GM11168 (cell line): ENCODE results near the gene CD47.

Experiments used
- in situ Hi-C: fragments of 300-500 bp; cut with MboI; formaldehyde crosslinking; loops from one replicate; pipeline ENCODE4 v1.12.0; 2022; ENCODE audit warnings: low sequenced_read_pairs; ENCODE audit not compliant: unreplicated experiment

Gene CD47

DNA sequence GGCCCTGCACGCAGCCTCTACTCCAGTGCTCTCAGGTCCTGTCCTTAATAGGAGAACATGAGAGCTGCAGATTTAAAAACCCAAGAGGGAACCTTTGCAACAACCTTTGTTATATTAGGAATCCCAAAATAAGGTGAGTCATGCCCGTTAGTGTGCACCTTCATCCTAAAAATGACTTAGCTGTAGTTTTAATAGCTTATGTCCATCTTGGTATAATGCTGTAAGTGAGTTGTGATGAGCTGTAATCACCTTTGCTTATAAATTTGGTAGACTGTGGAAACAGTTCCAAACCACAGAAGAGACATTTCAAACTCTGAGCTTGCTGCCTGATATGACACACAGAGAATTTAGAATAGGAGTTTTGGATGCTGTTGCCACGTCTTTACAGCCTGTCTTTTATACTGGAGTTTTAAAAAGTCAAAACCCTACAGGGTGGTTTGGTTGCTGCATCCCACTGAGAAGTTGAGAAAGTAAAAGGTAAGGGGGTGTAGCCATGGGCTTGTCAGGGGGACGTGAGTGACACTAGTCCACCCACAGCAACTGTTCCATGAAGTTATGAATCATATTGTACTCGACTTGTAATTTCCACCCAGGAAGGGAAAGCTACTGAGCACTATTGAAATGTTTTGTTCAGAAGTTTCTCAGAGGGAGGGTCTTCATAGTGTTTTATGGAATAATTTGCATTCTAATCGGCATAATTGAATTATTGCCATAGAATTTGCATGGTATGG is 27.4 kb upstream of the CD47 start:
- in situ Hi-C loops, result no loop called here

DNA sequence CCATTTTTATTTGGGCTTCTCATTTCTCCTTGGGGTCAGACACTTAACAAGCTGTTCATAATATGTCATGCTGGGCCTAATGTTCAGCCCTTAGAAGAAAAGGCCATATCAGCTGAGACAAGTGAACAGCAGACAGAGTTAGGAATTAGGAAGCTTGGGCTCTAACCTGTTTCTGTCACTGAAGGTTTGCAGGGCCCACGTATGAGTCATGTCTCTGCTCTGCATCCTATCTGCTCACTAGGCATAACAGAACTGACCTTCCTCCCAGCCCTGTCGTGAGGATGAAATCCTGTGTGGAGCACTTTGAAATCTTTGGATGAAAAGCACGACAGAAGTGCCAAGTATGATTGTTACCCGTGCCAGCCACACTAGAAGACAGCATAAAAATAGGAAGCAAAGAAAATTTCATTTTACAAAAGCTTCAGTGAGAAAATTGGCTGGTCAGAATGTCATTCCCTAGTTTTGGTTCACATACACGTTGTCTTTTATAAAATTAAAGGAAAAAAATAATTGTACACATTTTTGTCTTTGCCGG is 26.5 kb upstream of the CD47 start:
- in situ Hi-C loops, result no loop called here

DNA sequence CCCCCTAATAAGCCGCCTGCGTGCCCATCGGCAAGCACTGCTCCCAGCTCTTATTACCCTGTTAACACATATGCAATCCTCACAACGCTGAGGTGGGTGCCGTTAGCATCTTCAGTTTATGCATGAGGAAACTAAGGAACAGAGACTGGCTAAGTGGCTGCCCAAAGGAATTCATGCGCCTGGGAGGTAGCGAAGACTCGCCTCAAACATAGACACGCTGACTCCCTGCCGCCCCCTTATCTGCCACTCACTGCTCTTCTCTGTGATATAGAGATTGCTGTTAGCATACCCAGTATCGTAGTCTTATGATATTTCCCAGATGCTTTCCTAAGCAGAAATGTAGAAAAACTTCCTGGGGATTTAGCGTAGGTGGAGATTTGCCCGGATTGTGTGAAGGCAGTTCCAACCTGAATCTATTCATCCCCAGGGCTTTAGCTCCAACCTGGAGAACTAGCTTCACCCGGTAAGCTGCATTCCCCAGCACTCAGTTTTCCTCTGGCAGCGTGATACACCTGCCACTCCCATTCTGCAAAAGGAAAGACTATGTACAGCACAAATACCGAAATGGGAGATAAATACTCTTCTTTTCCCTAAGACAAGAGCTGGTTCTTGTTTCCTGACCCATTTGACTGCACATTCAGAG is 23.7 kb upstream of the CD47 start:
- in situ Hi-C loops, result no loop called here

DNA sequence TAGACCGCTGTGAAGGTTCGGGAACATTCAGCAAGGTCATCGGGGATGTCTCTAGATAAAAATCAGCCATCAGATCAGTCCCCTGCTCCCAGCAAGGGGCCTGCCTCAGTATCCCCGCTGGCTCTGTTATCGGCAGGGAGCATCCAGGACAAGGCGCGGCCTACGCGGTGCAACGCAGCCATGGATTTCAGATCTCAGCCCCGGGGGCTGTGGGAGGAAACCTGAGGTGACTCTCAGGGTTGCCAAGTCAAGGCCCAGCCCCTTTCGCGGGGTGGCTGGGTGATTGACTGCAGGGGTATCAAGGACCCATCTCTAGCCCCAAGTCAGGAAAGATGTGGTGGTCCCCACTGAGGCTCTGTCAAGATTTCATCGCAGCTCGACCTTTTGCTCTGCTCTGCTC is 23.1 kb upstream of the CD47 start:
- in situ Hi-C loops, result no loop called here

DNA sequence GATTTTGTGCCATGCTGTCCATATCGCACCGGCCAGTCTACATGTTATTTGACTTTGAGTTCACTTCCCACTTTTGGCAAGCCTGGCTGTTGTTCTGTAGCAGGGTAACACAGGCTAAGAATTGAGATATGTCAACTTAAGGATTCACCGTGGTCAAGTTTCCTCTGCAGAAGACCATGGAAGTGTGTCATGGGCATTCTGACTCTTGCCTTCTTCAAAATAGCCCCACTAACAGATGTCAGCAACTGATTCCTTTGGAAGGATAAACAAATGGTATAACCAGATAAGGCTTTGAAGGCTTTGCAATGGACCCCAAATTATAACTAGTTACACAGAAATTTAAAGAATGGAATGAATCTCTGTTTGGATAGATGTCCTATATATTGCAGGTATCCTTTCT is 20.1 kb upstream of the CD47 start:
- in situ Hi-C loops, result no loop called here

DNA sequence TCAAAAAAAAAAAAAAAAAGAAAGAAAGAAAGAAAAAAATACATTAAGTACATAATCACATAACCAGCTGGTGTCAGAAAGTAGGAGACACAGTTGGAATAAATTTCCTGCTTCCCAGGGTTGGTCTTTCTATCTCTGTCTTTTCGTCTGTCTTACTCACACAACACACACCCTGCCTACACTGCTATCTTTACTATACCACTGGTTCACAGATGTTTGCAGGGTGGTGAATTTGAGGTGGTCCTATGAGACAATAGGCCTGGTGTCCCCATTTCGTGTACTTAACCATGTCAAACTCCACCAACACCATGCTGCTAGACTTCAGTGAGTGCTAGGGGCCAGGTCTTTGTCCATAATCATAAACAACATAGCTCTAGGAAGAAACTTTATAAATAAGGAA is 17.6 kb upstream of the CD47 start:
- in situ Hi-C loops, result no loop called here

DNA sequence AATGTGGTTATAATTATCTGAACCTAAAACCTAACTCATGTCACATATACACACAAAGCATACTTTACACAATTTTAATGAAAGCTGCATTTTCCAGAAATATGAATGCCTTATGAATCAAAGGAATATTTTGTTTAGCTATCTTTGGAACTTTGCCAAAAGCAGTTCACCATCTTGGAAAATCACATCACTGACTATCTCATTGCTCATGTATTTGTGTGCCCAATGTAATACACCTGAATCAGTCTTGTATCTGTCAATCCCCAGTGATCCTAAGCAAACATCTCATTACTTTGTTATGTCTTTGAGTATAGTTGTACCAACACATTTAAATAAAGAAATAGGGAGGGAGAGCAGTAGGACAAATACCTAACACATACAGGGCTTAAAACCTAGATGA is 15.6 kb upstream of the CD47 start:
- in situ Hi-C loops, result no loop called here

DNA sequence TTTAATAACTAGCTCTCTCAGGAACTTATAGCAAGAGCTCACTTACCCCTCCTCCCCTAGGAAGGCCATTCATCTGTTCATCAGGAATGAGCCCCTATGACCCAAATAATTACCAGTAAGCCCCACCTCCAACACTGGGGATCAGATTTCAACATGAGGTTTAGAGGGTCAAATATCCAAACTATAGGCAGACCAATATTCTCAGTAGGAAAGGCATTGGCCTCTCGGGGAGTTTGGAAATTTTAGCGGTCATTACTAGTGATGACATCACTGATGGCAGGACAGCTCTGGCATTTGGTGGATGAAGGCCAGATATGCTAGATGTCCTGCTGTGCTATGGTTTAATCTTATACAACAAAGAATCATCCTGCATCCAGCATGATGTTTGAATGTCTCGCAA is 15.2 kb upstream of the CD47 start:
- in situ Hi-C loops, result no loop called here

DNA sequence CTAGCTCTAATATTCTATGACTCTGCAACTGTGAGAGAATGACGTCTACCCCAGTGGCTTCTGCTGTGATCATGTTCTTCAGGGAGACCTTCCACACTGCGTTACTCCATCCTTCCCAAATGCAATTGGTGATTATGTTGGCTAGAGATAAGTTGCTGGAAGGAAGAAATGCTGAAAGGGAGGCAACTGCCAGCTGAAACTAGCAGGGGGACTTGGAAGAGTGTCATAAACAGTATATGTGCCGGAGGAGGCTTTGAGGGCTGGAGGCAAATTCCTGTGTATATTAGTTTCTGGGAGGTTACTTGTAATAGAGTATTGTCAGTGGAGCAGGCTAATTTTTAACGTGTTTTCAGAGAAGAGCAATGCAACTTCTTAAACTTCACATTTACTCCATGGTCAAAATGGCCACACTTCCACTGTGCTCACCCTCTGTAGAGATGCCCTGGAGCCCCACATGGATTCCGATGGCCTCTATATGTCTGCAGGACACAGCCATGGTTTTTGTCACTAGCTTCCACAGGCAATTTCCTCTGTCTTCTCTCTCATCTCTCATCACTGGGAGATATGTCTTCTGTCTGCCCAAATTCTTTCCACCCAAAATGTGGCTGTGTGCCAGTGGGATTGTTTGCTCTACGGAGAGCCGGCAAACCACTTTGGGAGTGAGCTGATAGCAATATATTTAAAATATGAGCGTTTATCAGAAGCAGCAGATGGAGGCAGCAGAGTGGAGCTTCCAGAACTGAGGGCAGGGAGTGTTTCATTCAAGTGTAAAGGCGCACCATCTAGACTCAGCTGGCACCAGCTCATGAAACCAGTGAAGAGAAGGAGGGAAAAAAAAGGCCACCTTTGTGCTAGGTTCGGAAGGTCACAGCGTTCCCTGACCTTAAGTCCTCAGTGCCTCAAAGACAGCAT is 13.3 kb upstream of the CD47 start:
- in situ Hi-C loops, result no loop called here

DNA sequence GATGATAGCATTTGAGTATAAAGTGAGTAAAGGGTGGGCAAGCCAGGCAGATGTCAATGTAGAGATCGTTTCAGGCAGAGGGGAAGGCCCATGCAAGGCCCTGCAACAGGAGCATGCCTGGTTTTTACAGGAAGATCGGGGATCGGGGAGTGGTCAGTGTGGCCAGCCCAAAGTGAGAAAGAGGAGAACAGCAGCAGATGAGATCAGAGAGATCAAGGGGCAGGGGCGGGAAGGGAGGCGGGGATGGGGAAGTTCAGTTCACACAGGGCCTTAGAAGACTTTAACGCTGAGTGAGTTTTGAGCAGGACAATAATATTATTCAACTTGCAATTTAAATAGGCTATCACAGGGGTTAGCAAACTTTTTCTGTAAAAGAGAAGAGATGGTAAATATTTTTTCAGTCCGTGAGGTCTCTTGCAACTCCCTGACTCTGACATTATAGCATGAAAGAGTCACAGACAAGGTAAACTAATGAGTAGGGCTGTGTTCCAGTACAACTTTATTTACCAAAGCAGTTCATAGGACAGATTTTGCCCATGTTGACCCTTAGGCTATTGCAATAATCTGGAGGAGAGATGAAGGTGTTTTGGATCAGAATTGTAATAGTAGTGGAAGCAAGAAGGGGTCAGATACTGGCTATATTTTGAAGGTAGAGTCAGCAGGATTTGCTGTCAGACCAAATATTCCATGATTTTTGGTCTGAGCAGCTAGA is 12.4 kb upstream of the CD47 start:
- in situ Hi-C loops, result no loop called here

DNA sequence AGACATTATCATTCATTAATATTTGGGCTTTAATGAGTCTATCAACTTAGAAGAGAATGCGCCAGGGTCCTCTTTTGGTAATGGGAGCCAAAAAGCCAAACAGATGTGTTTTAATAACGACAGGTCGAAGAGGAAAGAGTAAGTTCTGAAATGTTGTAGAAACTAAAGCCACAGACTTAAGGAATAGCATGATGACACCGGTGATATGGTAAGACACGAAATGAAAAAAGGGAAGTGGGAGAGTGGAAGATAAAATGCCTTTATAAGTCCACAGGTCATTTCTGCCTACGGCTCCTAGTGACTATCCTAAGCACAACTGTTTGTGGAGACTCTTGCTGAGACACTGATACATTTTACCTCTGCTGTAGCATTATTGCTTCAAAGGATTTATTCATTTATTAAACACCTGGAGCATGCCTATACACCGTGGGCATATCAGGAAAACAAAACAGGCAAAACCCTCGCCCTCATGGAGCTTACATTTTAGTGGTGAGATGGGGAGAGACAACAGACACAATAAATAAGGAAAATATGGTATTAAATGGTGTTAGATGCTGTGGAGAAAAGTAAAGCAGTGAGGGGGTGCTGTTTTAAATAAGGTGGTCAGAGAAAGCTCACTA is 11.7 kb upstream of the CD47 start:
- in situ Hi-C loops, result no loop called here

DNA sequence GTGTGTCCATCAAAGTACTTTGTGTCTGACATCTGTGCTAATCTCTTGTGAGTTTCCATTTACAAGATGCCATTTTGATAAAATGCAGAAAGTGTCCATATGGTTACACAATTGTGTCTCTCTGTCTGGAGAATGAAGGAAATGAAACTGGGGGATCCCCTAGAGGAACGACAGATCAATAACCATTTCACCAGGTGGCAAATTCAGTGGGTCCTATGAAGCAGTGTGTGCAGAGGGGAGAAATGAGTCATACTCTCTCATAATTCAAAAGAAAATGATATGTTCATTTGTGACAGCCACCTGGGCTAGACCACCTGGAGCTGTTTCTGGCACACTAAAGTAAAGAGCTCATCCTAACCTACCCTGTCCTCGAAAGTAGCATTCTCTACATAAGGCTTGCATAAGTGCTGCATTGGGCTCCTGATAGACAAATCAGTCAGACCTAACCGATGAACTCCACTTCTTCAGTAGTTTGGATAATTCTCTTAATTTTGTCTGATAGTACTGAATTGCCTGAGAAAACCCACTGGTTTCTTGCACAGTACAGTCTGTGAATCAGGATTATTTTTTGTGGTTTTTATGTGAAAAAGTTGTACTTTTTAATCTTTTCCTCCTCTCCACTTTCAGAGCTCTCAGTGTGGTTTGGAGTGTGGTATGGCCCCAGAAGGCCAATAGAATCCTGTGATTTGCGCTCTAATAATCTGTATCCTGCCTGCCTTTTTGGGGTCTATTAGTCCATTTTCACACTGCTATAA is 10.3 kb upstream of the CD47 start:
- in situ Hi-C loops, result no loop called here

DNA sequence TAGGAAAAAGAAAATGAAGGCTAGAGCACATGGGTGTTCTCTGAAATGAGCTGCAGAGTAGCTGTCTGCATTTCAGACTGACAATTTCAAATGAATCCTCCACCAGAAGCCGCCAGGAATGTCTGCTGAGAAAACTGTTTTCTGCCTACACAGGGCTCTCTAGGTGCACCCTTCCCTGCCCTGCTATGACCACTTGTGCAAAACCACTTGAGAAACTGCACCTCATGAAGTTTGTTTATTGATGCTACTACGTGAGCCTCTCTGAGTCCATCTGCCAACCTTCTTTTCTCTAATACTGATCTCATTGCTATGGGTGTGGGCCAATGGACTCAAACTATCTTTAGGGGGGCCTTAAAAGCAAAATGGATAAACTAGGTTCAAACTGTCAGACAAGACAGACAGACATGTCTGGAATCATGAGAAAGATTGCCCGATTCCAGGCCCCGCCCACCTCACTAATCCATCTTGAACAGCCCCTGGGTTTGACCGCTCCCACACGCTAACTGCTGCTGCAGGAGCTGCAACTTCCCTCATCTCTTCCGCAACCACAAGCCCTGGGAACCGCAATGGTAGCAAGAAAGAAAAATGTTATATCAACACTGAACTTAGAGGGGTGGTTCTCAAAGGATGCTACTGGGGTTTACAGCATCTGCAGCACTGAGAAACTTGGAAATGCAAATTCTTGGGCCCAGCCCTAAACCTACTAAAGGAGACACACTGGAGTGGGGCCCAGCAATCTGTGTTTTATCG is 9.0 kb upstream of the CD47 start:
- in situ Hi-C loops, result no loop called here

DNA sequence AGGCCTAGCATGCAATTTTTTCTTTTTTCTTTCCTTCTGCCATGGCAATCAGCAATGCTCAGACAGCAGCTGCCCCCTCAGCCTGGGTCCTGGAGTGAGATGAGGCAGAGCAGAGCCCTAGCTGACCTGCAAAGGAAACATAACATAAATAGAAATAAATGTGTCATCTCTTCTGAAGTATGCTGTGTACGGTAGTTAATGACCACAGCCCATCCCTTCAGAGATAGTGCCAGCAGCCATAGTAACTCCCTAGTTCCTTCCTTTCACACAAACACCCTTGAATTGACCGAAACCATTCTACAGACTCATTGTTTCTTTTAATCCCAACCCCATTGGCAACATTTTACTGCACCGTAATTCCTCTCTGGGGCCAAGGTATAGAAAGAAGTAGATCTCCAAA is 8.4 kb upstream of the CD47 start:
- in situ Hi-C loops, result no loop called here

DNA sequence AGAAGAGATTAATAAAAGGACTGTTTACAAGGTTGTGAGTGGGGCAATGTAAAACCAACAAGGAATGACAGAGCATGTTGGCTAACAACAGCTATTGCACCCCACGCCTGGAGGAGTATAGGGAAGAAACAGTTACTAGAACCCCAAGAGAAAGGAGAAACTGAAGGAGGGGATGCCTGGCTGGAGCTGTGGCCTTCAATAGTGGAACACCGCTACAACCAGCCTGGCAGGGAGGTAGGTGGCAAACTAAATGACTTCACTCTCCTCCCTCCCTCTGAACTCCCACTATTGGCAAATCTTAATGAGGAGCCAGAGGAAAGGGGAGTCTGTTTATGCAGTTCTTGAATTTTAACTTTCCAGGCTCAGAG is 7.2 kb upstream of the CD47 start:
- in situ Hi-C loops, result no loop called here

DNA sequence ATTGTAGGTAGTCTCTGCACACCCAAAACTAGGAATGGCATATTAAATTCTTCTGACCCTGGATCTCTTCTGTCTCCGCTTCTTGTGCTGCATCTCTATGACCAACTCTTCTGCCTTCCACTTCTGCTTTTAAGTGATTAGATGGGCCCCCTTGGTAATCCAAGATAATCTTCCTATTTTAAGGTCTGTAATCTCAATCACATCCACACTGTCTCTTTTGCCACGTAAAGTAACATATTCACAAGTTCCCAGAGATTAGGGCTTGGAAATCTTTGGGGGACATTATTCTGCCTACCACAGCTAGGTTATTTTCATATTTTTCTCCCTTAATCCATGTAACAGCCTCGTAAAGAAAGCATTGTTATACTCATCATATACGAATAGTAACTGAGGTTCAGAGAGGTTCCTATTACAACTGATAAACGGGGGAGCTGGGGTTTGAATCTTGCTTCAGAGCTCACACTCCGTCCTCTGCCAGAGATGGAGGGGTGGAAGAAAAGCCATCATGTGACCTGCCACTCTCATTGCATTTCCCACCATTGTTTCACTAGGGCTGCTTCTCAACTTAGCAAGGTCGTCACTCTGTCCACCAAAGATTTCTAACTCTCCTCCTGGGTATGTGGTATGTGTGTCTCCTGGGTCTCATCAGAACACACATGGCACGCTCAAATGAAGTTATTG is 6.6 kb upstream of the CD47 start:
- in situ Hi-C loops, result no loop called here

DNA sequence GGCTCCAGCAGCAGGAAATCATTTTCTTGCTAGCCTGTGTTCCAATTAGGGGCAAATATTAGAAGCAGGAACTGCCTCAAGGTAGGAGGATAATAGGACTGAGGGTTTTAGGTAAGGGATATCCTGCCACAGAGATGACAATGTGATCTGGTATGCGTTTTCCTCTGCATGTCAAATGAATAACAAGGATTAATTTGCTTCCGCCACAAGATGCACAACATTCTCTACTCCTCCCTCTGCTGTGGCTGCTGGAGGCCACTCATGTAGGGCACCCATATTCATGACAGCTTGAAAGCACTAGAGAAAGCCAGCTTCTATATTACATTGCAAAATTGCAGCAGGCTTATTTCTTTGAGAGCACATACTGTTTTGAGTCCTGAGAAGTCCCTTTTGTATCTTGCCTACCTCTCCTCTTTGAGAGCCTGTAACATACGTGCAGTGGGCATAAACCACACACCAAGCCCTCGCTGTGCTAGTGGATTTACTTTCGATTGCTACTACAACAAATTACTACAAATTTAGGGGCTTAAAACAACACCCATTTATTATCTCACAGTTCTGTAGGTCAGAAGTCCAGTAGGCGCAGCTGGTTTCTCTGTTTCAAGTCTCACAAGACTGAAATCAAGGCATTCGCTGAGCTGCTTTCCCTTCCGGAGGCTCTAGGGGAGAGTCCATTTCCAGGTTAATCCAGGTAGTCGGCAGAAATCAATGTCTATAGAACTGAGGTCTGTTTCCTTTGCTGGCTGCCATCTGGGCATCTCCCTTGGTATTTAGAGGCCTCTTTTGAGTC is 5.9 kb upstream of the CD47 start:
- in situ Hi-C loops, result no loop called here
